Measurements from ENCODE around the gene SLC34A3.

DNA sequence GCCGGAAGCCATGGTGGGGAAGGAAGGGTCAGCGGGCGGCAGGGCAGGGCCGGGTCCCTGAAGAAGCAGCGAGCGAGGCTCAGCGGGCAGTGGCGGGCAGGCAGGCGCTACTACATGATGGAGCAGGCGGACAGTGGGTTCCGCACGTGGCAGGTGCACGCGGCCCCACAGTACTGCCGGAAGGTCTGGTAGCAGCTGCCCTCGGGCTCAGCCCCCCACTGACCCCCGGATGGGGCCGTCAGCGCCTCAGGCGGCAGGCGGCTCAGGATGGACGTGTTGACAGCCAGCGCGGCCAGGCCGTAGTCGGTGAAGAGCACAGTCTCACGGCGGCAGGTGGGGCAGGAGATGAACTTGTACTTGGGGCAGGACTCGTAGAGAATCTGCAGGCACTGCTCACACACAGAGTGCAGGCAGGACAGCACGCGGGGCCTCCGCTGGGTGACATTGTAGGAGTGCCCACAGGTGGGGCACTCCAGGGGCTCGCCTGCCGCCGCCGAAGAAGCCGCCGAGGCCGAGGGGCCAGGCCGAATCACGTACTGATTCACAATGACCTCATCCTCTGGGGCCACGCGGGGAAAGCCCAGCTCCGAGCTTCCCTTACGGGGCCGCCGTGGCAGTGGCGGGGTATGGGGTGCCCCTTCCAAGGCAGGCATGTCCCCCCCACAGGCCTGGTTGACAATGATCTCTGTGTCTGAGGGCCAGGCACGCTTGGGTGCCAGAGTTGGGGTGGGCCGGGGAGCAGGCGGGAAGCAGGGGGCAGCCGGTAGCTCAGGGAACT is 10.2 kb upstream of the SLC34A3 start:
- TF ChIP-seq, protein P1, sequence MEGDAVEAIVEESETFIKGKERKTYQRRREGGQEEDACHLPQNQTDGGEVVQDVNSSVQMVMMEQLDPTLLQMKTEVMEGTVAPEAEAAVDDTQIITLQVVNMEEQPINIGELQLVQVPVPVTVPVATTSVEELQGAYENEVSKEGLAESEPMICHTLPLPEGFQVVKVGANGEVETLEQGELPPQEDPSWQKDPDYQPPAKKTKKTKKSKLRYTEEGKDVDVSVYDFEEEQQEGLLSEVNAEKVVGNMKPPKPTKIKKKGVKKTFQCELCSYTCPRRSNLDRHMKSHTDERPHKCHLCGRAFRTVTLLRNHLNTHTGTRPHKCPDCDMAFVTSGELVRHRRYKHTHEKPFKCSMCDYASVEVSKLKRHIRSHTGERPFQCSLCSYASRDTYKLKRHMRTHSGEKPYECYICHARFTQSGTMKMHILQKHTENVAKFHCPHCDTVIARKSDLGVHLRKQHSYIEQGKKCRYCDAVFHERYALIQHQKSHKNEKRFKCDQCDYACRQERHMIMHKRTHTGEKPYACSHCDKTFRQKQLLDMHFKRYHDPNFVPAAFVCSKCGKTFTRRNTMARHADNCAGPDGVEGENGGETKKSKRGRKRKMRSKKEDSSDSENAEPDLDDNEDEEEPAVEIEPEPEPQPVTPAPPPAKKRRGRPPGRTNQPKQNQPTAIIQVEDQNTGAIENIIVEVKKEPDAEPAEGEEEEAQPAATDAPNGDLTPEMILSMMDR (conservative IDR thresholded peaks at IDR 0.05; ENCODE audit: low read depth, low read length): no peak
- no peak for TF ChIP-seq EZH2 (IDR thresholded peaks at IDR 0.05; ENCODE audit: borderline replicate concordance, low read depth, low read length, poor library complexity, severe bottlenecking)

Data from A673 (cell line).